GM10847 (cell line): Measurements from ENCODE around the gene GALNT15.

ENCODE experiments used
- POLR2A ChIP-seq: IDR thresholded peaks from 2 replicates; pipeline ENCODE4 v1.6.1; 2011; ENCODE audit not compliant: insufficient read length; ENCODE audit errors: extremely low read depth

GALNT15 gene

DNA sequence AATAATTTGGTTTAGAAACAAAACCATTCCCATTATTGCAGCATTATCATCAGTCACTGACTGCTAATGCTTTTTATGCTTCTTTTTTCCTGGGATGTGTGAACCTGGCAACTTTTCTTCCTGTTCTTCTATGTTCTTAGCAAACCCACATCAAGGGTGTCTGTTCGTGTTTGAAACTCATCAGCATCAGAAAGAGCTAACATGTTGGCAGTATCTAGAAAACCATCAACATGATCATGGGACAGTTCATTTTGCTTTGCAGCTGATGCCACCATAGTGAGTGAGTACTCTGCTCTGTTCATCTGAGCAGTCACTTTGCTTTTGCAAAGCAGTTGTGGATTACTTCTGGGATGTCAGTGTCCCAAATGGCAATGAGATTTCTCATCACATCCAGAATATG lies 84.4 kb downstream of the GALNT15 start:
- no peak for TF ChIP-seq POLR2A

DNA sequence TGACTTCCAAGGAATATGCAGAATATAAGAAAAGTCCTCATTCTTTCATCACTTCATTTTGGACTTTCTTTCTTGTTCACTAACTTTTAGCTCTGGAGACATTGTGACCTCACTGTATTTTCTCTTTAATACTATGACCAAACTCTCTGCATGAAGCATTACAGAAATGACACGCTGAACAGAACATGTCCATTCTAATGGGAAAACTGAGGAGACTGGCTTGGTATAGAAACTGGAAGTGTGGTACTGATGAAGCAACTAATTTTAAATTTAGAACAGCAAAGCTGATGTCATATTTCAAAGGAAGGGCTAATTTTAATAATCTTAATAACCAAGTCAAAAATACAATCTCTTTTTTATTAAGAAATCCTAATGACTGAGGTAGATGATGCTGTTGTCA lies 85.6 kb downstream of the GALNT15 start:
- no peak for TF ChIP-seq POLR2A

DNA sequence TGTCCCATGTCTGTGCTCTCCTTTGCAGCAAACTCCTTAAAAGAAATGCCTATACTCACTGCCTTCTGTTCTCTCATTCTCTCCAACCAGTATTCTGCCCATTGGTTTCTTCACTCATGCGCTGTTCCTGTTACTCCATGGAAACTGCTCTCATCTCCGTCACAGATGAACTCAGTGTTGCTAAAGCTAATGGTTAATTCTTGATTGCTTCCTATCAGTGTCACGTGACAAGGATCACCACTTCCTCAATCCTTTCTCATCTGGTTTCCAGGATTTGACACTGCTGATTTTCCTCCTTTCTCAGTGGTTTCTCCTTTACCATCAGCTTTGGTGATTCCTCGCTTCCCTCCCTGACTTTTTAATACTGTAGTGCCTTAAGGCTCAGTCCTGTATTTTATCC lies 87.7 kb downstream of the GALNT15 start:
- TF ChIP-seq POLR2A, result no peak

DNA sequence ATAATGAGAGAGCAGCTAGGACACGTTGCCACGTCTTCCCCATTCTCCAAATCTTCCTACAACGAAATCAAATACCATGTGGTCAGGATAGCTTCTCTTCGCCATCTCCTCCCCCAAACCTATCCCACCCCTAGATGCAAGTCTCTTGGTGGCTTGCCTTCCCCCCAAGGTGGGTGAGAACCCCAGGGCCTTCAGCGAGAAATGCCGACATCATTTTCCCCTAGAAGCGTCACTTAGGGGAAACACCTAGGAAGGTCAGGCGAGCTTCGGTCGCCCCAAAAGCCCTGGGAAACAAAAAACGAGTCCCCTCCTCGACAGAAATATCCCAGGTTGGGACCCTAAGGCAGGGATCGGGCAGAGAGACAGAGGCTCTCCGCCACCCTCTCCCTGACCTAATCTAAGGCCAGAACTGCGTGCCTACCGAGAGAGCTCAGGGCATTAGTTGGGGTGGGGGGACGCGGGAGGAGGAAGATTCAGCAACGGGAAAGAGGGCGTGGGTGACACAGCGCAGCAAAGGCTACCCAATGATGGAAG lies 89.8 kb downstream of the GALNT15 start:
- TF ChIP-seq POLR2A, result no peak

DNA sequence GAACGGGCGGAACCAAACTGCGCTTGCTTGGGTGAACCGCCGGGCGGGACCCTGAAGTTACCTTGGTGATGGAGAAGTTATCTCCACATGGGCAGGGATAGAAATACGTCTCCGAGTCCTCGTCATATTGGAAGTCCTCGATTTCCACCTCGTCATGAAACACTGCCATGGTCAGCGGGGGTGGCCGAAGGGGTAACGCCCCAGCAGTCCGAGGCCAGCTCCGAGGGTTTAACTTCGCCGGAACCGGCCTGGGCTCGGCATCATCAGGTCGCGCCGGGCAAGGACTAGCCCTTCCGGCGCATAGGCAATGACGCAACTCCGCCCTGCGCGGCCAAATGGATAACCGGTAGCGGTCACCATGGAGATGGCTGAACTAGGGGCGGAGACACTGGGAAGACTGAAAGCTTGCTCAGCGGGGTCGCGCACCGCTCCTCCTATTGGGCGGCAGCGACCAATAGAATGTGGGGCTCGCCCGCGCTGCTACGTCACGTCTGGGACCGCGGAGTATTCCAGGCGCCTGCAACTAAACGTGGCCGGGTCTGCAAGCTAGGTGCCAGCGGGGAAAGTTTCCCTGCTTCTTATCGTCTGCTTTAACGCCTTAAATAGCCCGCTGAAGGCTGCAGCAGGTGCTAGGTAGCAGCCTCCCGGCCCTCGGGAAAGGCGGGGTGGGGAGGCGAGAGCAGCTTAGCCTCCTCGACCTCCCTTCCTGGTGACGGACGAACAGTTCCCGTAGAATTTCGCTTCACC lies 90.4 kb downstream of the GALNT15 start, which contains the start of the genes DPH3 and OXNAD1:
TSS of gene DPH3 (minus strand) at position 236 of the 747 bp plus-strand sequence. CDS start at position 169, 67 bp downstream.
TSS of gene OXNAD1 (plus strand) at position 505 of the 747 bp plus-strand sequence. CDS start 5,741 bp downstream, outside the sequence.
- TF ChIP-seq POLR2A, result peak; percentile 73

DNA sequence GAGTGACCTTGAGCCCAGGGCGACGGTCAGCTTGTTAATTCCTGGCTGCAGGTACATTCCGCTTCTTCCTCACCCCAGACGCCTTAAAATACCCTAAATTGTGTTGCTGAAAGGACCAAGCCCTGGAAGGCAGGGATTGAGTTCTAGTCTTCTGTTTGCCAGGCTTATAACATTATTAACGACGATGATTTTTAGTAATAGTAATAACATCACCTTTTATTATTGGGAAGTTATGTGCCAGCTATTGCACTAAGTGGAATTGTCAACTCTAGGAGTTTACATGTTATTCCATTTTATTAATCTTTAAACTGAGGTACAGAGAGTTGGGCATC lies 90.9 kb downstream of the GALNT15 start:
- TF ChIP-seq POLR2A, result no peak

DNA sequence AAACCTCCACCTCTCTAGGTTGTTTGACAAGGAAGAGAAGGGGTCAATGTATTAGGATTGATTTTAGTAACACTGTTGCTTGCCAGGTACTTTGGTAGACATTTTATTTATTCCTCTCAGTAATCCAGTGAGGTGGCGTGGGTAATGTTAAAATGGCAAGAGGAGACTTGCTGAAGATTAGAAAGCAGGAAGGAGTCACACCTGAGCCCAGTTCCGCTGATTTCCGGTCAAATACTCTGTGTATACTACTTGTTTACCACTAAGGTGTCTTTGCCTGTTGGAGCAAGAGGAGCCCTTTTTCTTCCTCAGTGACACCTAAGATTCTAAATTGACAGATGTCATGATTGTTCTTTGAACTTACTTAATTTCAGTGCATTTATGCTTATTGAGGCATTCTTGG lies 92.2 kb downstream of the GALNT15 start:
- no peak for TF ChIP-seq POLR2A

DNA sequence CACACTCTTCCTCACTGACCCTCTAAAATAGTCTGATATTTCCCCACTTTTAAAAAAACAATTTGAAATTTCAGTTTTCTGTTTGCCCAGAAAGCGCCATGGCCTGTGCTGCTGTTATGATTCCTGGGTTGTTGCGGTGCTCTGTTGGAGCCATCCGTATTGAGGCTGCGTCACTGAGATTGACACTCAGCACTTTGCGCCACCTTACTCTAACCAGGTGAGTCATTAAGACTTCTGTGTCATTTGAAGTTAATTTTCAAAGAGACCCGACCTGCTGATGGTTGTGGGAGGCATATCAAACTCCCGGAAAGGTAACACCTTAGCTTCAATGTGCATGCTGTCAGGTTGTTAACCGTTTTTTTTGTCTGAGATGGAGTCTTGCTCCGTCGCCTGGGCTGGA lies 96.4 kb downstream of the GALNT15 start:
- TF ChIP-seq POLR2A, result no peak

DNA sequence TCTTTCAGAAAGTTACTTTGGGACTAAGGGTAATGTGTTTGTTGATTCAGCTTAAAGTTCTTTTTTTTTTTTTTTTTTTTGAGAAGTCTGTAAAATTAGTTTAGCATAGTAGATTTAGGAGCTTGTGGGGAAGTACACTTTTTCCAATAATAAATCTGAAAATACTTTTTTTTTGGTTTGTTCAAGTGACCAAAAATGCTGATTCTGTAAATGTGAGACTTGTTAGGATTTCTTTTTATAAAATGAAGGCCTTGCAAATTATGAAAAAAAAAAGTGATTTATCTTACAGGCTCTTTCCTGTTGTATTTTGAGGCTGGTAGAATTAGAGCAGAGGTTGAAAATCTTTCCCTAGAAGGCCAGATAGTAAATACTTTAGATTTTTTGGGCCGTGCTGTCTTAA lies 98.1 kb downstream of the GALNT15 start:
- TF ChIP-seq POLR2A, result no peak

DNA sequence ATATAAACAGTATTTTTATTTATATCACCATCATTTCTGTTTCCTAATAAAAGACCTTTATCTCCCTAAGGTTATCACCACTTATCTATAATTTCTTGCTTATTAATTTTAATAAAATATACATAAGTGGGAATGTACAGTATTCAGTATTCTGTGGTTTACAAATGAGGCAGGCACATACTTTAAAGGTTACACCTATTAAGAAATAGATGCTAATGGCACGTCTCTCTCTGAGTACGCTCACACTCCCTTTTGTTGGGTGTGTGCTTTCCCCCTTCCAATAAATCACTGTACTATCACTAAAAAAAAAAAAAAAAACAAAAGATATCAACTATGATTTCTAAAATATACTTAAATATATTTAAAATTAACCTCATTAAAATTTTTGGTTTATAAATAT lies 99.4 kb downstream of the GALNT15 start:
- TF ChIP-seq POLR2A, result no peak

DNA sequence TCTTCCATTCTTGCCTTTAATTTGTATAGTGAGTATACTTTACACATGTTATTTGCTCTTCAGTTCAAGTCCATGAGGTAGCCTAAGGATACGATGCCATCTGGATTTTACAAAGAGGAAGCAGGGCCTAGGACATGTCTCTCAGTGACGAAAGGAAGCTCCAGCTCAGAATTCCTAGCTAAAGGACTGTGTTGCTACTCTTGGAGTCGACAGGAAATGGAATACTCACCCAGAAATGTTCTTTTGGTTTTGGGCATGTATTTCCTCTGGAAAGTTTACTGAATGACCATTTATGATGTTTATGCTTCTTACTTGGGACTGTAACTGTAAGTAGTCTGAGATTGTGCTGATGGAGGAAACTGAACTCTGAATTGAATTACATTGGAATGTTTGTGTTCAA lies 103.0 kb downstream of the GALNT15 start:
- TF ChIP-seq POLR2A, result no peak

DNA sequence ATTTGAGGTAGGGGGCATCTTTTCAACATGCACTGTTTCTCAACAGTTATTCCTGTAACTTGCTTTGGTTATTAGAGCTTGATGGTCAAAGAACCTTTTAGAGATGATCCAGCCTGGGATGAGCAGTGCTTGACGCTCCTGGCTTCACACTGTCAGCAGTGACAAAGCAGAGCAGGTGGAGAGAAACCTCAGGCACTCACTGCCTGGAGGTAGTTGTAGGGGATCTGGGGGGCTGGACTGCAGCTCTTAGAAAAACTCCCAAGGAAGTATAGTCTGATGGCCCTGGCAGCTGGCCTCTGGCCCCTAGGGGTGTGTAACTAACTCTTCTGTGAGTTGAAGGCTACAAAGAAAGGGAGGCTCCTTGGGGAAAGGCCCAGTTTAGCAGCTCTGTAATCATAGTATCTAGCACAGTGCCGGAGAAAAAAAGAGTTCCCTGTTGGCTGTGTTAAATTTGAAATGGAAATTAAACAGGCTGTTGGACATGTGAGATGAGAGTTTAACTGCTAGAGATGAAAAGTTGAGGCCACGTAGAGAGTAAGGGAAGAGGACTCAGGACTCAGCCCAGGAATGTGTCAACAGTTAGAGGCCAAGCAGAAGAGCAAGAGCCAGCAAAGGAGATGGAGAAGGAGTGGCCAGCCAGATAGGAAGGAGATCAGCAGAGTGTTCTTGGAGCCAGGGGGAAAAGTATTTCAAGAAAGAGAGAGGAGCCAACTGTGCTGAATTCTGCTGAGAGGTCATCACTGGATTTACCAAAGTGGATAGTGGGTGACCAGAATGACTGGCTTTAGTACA lies 104.7 kb downstream of the GALNT15 start:
- no peak for TF ChIP-seq POLR2A

DNA sequence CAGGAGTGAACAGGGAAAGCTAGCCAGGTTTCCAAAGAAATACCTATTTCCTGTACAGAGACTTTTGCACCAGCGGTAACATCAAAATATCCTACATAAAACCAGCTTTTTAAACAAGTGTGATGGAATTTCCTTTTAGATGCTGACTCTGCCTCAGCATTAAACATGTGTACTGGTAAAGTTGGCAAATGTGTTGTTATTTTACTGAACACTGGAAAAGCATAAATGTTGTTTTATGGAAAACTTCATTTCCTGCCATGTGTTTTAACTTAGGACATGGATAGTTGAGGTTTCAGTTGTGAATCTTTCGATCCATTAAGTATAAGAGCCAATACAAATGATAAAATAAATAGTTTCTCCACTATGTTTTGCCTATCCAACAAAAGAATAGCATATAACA lies 106.2 kb downstream of the GALNT15 start:
- TF ChIP-seq POLR2A, result no peak
